HG03575 (cell line): ENCODE data around the gene TCEA2.

ENCODE experiments used
- ATAC-seq: cut with Tn5 transposase; IDR thresholded peaks from one replicate; pipeline ENCODE4 v1.9.1; 2021; ENCODE audit not compliant: unreplicated experiment, insufficient number of reproducible peaks, low FRiP score; ENCODE audit errors: extremely low read depth

Gene TCEA2

DNA sequence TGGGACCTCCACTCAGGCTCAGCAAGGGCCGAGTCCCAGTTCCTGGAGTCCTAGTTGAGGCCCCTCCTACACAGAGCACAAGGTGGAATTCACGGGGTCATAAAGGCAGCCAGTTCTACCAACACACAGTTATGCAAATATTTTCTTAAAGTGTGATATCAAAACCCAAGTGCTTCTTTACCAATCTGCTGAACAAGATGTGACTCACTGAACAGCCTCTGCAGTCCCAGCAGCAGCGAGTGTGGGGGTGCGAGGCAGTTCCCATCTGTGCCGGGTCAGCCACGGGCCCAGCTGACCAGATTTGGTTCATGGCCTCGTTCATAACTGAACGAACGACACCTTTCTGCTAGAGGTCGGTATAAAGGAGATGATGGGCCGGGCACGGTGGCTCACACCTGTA is 4.5 kb upstream of the TCEA2 start:
- ATAC-seq = no peak

DNA sequence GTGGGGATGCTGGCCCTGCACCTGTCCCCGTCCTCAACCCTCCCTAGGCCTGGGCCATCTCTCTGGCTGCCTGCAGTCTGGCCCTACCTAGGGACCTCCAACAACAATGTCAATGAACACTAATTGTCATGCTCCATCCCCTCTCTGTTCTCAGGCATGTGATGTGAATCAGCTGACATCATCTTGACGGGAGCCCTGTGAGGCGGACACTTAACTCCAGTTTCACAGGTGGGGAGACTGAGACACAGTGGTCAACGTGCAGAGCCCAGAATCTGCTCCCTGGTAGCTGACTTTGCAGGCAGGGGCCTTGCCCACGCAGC is 762 bp upstream of the TCEA2 start:
- no peak for ATAC-seq

DNA sequence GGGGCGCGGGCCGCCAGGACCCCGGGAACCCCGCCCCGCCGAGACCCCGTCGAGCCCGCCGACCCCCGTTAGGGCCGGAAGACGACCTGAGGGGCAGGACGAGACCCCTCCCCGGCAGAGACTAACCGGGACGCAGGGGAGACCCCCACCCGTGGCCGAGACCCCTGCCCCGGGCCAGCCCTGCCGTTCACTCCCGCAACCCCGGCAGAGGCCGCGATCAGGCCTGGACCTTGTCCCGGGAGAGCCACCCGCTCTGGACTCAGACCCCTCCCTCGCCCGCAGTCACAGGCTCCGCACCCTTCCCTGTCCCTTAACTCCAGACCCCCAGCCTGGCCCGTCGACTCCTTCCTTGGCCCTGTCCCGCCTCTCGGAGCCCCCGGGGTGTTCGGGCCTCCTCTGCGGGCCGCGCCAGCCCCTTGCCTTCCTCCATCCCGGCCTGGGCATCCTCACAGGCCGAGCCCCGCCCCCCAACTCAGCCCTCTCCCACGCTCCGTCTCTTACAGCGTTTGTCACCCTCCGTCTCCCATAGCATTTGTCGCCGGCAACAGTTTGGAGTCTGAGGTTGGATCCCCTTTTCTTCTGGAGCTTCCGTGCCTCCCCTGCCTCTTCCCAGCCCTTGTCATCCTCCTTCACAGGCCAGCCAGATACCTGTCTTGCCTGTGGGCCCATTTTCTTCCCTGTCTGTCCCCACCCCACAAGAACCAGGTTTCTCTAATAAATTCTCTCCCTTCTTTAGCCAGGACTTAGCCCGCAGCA is 569 bp downstream of the TCEA2 start:
- no peak for ATAC-seq

DNA sequence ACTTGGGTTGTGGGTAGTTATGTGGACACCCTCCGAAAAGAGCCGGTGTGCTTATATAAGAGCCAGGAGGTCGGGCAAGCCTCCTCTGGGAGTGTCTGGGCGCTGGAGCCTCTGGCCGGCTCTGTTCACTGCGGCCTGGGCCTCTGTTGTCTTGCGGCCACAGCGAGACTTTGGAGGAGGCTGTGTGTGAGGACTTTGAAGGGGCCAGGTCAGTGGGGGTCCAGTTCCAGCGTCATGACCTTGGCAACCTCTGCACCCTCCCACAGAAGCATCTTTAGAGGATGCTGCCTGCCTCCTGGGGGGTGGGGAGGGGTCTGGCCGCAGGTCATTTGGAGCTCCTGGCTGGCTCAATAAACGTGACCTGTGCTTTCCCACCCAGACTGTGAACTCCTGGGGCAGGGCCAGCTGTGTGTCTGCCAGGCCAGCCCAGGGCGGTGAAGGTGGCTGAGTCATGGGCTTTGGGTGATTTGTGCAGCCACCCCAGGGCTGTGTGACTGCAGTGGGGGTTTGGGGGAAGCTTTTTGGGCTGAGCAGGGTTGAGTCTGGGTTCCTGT is 1.2 kb downstream of the TCEA2 start:
- no peak for ATAC-seq

DNA sequence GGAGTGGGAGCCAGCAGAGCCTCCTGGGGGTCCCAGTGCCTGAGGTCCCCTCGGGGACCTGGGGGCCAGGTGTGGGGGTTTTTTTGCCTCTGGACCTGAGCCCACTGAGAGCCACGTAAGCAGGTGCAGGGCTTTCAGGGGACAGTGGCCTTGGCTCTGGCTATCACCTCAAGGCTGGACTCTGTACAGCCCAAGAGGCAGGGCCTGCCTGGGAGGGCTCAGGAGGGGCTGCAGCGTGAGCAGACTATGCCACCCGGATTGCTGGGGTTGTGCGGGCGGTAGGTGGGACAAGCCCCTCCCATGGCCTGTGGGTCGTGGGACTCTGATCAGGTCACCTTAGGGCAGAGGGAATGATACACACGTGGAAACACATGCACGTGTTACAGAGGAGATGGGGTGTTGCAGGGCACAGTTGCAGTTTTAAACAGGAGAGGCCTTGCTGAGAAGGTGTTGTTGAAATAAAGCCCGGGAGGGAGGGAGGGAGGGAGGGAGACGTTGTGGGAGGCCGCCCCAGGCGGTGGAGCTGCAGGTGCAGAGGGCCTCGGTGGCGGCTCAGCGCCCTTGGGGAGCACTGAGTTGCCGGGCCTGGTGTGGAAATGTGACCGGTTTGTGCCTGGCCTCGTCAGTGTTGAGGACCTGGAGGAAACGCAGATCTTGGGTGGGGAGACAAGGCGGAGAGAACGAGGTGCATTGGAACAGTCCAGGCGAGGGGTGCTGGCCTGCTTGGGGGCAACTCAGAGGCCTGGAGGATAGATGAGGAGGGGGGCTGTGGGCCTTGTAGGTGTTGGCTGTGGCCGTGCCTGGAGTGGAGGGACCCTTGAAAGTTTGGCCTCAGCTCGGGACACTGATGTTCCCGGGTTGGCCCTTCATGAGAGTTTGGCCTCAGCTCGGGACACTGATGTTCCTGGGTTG is 2.3 kb downstream of the TCEA2 start:
- no peak for ATAC-seq

DNA sequence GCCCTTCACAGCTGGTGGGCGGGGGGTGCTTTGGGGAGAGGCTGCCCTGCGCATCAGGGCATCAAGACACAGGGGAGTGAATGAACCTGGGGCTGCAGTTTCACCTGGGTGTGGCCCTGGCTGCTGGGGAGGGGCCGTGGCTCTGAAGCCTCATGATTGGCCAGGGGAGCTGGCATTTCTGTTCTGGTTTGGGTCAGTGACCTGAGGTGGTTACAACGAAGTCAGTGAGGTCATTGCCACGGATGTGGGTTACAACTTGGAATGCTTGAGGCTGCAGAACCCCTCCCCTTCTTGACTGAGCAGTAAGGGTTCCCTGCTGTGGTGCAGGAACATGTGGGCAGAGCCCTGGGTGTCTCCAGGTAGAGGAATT is 3.0 kb downstream of the TCEA2 start:
- ATAC-seq = no peak

DNA sequence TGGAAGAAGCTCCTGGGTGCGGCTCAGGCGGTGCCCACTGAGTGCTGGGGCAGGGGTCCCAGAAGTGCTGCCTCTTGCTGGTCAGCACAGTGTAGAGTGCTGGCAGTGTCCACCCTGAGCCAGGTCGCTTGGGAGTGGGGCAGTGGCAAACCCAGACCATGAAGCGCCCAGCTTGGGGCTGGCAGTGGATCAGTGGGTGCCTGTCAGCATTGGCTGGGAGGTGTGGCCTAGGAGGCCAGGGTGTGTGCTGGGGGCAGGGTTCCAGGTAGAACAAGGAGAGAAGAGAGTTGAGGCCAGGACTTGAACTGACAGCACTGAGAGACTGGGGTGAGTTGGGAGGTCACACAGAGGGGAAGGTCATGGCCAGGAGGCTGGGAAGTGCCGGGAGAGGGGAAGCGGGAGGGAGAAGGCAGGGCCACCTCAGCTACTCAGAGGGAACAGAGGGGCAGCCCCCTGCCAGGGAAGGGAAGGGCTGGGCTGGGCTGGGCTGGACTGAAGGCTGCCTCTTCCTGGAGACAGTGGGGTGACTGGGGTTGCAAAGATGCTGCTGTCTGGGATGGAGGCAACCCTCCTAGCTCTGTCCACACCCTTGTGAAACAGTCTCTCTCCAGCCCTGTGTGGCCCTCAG is 4.1 kb downstream of the TCEA2 start:
- no peak for ATAC-seq

DNA sequence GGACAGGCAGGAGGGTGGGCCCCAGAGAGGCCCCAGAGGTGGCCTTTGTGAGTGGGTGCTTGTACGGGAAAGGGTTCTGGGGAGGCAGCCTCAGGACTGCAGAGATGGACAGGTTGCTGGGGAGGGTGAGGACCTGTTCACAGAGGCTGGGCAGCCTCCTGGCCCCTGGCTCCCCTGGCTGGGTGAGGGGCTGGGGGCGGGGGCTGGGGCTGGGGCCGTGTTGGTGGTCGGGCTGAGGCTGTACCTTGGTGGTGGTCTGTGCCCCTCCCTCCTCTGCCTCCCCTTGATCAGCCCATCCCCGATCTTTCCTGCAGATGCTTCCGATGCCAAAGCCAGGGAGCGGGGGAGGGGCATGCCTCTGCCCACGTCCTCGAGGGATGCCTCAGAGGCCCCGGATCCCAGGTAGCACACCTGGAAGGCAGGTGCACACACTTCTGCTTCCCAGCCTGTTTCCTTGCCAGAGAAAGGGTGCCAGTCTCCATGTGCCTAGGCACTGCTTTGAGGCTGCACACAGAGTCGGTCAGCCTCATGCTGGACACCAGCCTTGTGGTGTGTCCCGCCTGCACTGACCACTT is 4.8 kb downstream of the TCEA2 start:
- ATAC-seq = no peak

DNA sequence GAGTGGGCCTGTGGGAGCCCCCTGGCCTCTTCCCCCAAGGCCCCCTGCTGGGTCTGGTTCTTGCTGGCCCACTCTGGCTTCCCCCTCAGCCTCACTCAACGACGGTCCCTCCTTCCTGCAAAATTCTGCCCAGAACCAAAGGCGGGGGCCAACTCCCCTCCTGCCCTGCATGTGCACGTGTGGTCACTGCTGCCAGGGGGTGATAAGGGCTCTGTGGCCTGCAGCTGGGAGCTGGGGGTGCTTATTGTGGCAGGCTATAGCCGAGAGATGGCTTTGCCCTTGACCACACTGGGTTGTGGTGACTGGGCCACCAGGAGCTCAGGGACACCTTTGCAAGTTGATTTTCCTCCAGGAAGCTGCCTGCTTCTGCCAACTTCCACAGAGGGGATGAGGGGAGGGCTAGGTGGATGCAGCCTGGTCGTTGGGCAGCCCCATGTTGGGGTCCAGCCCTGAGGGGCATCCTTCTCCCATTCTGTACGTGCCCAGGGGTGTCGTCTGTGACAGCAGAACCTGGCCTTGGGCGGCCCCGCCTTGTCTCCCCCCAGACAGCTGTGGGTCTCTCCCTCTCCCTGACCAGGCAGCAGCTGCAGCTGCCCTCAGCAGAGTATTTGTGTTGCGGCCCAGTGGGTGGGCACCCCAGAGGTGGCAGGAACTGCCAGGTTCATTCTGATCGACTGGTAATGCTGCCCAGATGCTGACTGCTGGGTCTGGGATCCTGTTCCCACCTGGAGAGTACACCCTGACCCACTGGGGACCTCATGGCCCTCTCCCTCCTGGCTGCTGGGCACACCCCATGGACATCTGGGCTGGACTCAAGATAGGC is 5.6 kb downstream of the TCEA2 start:
- ATAC-seq = no peak

DNA sequence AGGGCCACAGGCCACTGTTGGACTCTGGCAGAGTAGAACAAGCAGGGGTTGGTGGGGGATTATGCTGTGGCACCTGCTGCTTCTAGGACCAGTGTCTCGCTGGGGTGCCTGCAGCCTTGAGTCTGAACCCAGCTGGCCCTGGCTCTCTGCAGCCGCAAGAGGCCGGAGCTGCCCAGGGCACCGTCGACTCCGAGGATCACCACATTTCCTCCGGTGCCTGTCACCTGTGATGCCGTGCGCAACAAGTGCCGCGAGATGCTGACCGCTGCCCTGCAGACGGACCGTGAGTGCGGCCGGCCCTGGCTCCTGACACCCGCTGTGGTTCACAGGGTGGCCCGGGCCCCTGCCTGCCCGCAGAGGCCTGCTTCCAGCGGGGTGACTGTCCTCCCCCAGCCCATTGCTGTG is 6.2 kb downstream of the TCEA2 start:
- ATAC-seq = no peak

DNA sequence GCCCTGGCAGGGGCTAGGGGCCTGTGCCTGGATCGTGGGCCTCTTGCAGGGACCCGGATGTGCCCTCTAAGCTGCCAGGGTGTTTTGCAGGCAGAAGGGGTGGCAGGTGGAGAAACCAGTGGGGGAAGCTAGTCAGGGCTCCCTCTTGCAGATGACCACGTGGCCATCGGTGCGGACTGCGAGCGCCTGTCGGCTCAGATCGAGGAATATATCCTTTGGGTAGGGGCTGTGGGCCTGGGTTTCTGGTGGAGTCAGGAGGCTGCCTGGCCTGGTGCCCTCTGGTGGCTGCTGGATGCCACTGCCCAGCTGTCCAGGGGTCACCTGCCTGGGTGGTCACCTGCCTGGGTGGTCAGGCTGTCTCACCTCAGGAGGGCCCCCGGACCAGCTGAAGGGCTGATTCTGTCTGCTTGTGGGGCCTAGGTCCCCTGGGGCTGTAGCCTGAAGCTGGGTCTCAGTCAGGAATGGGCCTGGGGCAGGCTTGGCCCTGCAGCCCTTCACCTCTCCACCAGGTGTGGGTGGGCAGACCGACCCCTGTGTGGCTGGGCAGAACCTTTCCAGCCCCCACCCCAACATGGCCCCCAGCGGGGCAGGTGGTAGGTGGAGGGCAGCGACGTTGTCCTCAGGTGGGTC is 6.7 kb downstream of the TCEA2 start:
- ATAC-seq = no peak

DNA sequence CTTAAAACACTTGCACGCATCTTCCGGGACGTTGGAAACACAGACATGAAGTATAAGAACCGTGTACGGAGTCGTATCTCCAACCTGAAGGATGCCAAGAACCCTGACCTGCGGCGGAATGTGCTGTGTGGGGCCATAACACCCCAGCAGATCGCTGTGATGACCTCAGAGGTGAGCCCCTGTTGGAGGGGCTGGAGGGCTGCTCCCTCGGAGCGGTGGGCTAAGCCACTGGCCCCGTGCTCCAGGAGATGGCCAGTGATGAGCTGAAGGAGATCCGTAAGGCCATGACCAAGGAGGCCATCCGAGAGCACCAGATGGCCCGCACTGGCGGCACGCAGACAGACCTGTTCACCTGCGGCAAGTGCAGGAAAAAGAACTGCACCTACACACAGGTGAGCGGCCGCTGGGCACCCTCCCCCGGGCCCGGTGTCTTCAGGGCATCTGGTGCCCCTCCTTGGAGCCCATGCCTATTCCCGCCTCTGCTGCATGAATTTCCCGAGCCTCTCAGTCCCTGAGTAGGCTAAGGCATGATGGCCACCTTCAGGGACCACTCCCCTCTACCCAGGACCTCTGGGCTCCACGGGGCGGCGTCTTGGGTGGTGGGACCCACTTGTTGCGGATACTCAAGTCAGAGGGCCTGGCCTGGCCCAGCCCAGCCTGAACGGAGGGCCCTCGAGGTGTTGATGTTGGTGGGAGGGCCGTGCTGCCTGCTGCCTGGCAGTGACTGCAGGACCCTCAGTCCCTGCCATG is 7.4 kb downstream of the TCEA2 start:
- no peak for ATAC-seq

DNA sequence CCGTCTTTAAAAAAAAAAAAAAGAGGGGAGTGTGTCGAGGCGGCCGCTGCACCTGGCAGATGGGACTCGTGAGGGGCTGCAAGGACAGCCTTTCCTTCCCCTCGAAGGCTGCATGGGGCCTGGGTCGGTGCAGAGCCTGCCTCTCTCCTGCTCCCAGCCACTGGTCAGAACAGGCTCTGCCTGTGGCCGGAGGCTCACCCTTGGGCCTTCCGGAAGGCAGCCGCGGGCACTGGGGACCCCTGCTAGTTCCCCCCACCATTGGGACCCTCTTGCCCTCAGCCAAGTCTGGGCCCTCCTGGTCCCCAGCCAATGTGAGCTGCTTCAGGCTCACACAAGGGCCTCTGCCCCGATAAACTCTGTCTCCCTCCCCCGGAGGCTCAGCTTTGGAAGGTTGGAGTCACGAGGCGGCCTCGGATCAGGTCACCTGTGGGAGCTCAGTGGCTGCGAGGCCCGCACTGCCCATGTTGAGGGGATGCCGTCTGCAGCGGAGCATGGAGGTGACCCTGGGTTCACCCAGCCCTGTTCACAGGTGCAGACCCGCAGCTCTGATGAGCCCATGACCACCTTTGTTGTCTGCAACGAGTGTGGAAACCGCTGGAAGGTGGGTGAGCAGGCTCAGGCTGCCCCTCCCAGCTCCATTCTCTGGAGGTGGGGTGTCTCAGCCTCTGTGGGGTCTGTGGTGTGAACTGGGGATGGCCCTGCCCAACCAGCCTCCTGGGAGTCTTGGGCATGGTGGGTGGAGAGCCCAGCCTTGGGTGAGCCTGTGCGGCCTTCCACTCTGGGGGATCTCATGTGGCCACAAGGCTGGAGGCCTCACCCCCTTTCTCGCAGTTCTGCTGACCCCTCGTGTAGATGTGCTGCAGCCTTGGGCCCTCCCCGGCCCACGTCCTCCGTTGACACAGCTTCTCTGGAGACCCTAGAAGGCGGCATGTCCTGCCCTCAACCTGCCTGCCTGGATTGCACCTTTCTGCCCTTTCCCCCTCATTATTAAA is 8.6 kb downstream of the TCEA2 start:
- ATAC-seq = no peak

DNA sequence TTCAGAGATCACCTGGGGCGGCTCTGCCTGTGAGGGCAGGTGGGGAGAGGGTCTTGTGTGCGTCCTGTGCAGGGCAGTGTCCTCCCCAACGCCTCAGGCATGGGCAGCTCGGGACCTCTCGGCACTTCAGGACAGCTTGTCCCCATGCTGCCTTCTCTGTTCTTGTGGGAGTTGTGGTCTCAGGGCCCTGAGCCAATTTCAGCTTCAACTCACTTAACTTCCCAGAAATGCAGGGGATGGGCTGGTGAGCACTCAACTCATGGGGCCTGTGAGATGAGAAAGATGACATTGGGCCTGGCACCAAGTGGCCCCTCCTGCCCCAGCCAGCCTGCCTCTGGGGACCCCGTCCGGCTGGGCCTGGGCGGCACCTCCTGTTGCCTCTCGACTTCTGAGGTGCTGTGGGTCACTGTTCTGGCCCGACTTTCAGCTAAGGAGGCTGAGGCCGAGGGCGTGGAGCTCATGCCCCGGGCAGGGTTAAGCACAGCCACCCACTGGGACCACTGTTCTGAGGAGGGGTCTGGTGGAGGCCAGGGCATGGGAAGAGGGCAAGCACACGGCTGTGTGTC is 9.6 kb downstream of the TCEA2 start:
- no peak for ATAC-seq

DNA sequence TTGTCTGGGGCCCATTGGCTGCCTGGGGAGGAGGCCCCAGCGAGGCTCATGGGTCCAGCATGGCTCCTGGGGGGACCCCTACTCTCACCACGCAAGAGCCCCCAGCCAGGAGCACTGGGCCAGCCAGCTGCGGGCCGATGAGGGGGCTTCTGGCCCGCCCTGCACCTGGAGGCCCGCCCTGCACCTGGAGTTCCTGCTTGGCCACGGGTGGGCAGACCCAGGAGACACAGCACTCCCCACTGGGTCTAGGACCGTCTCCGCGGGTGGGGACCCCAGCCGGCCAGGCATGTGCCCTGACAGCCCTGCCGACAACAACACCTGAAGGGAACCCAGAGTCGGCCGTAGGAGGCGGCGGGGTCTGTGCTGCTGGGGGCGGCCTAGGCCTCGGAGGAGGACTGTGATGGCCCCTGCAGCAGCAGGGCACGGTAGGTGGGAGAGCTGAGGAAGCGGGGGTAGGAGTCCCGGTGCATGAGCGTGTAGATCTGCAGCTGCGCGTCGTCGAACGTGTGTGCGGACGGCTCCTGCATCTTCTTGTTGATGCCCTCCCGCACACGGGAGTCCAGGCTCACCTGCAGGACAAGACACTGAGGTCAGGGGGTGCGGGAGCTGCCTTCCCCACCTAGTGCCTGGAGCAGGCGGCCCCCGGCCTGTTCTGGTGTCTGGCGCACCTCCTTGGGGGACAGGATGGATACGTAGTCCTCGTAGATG is 10.6 kb downstream of the TCEA2 start:
- ATAC-seq = no peak
